Chondrocyte (in vitro differentiated cells): ENCODE measurements around the gene GABBR2. TPM values are rescaled to one million over a fixed set of nuclear protein-coding genes. Genes with fewer than 3 reads are reported as not detected.

ENCODE experiments used
- DNase-seq: peaks from one replicate; pipeline ENCODE4 v3.0.0; 2021; ENCODE audit warnings: mixed read lengths, low spot score
- H3K27ac Mint-ChIP-seq: one replicate; pipeline ENCODE4 v1.8.0; 2021; ENCODE audit warnings: mild to moderate bottlenecking, moderate library complexity, mixed read lengths; ENCODE audit not compliant: unreplicated experiment
- H3K27me3 Mint-ChIP-seq: 2 replicates; pipeline ENCODE4 v1.8.0; 2021; ENCODE audit warnings: low read depth, mixed read lengths
- H3K36me3 Mint-ChIP-seq: 2 replicates; pipeline ENCODE4 v1.8.0; 2021; ENCODE audit warnings: low read depth, mixed read lengths
- H3K4me1 Mint-ChIP-seq: 2 replicates; pipeline ENCODE4 v1.8.0; 2021; ENCODE audit warnings: low read depth, mild to moderate bottlenecking, mixed read lengths
- H3K4me3 Mint-ChIP-seq: one replicate; pipeline ENCODE4 v1.8.0; 2021; ENCODE audit warnings: mild to moderate bottlenecking, moderate library complexity, mixed read lengths; ENCODE audit not compliant: unreplicated experiment
- H3K9me3 Mint-ChIP-seq: 2 replicates; pipeline ENCODE4 v1.8.0; 2021; ENCODE audit warnings: low read depth, mixed read lengths
- CTCF ChIP-seq: fragments of 200-600 bp; sonication (generic); IDR thresholded peaks from 2 replicates; pipeline ENCODE4 v1.5.0; 2021; ENCODE audit warnings: antibody characterized with exemption, mild to moderate bottlenecking, moderate library complexity
- total RNA-seq: library from RNA; stranded (reverse); gene quantifications from 3 replicates; pipeline ENCODE4 v1.2.1, GENCODE V29; 2021

The GABBR2 gene
- total RNA-seq, 1 donor from 2014 or later: 0.12 TPM

- no peak overlapping the region for H3K4me3 Mint-ChIP-seq
- DNase-seq: no peak
- peaks cover 30% of the 10 kb centered on the region for H3K27me3 Mint-ChIP-seq
- no peaks in the 10 kb centered on the region for H3K4me1 Mint-ChIP-seq
- TF ChIP-seq CTCF: no peak
- H3K9me3 Mint-ChIP-seq: no peaks in the 10 kb centered on the region
- no peaks in the 10 kb centered on the region for H3K36me3 Mint-ChIP-seq
- no peak overlapping the region for H3K27ac Mint-ChIP-seq
Observed at GRCh38 chr9:98551511-98552286, 157.0 kb downstream of the GABBR2 start.

GRCh38 chr9:98550206-98550820 lies 158.4 kb downstream of the GABBR2 start:
- no peak for TF ChIP-seq CTCF
- Mint-ChIP-seq H3K4me1 (no peaks in the 10 kb centered on the region), H3K27me3 (peaks cover 28% of the 10 kb centered on the region), H3K4me3 (no peak overlapping the region), H3K9me3 (no peaks in the 10 kb centered on the region), H3K36me3 (no peaks in the 10 kb centered on the region), H3K27ac (no peak overlapping the region)
- no peak for DNase-seq

DNA sequence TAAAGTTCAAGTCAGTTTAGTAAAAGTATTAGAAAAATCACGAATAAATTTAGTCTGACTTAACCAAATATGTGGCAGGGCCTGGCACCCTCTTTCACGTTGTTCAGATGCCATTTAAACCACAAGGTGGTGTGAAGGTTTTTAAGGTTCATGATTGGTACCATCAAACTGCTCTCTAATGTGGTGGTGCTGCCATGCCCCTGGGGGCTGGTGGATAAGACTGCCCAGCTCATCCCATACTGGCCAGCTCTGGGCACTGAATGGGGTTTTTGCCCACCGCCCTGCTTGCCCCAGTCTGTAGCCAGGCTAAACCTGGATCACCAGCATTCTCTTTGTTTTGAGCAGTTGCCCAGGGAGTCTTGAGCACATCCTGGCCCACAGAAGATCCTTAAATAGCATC lies 159.3 kb downstream of the GABBR2 start:
- Mint-ChIP-seq H3K4me1 (no peaks in the 10 kb centered on the region), H3K27me3 (peaks cover 26% of the 10 kb centered on the region), H3K36me3 (no peaks in the 10 kb centered on the region), H3K9me3 (no peaks in the 10 kb centered on the region), H3K4me3 (no peak overlapping the region), H3K27ac (no peak overlapping the region)
- DNase-seq: no peak
- TF ChIP-seq CTCF: no peak

GRCh38 chr9:98547606-98548005 lies 161.1 kb downstream of the GABBR2 start:
- no peak for TF ChIP-seq CTCF
- no peak for DNase-seq
- H3K27ac Mint-ChIP-seq: no peak overlapping the region
- no peak overlapping the region for H3K4me3 Mint-ChIP-seq
- no peaks in the 10 kb centered on the region for H3K4me1 Mint-ChIP-seq
- no peaks in the 10 kb centered on the region for H3K36me3 Mint-ChIP-seq
- peaks cover 27% of the 10 kb centered on the region for H3K27me3 Mint-ChIP-seq
- H3K9me3 Mint-ChIP-seq: no peaks in the 10 kb centered on the region

DNA sequence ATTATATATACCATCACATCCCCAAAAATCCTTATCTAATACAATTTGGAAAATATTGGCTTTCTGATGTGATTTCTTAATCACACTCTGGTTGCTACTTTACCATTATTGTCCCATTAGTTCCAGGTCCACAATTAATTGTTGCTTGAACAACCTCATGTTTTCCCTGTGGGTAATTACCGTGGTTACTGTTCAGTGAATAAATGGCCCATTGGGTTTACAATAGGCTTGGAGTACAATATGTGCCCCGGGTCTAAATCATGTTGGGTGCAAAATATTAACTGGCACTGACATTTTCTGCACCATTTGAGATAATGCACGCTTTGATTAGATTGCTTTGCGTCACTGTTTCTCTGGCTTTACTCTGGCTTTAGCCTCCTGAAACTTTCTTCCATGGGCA lies 163.7 kb downstream of the GABBR2 start:
- H3K27ac Mint-ChIP-seq: no peak overlapping the region
- peaks cover 36% of the 10 kb centered on the region for H3K27me3 Mint-ChIP-seq
- H3K4me1 Mint-ChIP-seq: no peaks in the 10 kb centered on the region
- TF ChIP-seq CTCF: no peak
- no peaks in the 10 kb centered on the region for H3K9me3 Mint-ChIP-seq
- no peaks in the 10 kb centered on the region for H3K36me3 Mint-ChIP-seq
- DNase-seq: no peak
- H3K4me3 Mint-ChIP-seq: no peak overlapping the region
